ENCODE measurements around the gene RC3H2.
A peak's percentile ranks its signal among the peaks of the same experiment; 100 is the strongest.

The RC3H2 gene

DNA sequence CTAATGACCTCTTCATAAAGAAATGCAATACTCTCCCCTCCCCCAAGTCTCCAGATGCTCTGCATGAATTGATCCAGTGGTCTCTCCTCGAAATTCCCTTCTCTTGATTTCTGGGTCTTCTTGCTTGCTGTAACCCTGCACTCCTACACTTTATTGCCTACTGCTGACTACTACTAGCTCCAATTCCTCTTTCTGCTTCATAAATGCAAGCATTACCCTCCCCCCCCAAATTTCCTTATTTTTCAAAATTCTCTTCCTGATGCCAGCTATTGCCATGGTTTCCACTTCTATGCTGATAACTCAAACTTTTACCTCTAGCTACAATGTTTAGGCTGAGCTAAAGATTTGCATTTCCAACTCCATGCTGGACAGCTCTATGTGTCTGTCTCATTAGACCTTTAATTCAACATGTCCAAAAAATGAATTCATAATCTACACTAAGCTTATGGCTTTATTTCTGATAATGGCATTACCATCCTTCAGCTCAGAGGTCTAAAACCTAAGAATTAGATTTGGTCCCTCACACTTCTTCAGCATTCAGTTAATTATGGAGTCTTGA, 24.7 kb upstream of the RC3H2 start:
- no peak for TF ChIP-seq ZNF776 (tag by site-specific recombination; IDR thresholded peaks at IDR 0.05; ENCODE audit: borderline replicate concordance)
- no peak for TF ChIP-seq ZNF175 (tag by site-specific recombination; IDR thresholded peaks at IDR 0.05)
- TF ChIP-seq, protein P1, sequence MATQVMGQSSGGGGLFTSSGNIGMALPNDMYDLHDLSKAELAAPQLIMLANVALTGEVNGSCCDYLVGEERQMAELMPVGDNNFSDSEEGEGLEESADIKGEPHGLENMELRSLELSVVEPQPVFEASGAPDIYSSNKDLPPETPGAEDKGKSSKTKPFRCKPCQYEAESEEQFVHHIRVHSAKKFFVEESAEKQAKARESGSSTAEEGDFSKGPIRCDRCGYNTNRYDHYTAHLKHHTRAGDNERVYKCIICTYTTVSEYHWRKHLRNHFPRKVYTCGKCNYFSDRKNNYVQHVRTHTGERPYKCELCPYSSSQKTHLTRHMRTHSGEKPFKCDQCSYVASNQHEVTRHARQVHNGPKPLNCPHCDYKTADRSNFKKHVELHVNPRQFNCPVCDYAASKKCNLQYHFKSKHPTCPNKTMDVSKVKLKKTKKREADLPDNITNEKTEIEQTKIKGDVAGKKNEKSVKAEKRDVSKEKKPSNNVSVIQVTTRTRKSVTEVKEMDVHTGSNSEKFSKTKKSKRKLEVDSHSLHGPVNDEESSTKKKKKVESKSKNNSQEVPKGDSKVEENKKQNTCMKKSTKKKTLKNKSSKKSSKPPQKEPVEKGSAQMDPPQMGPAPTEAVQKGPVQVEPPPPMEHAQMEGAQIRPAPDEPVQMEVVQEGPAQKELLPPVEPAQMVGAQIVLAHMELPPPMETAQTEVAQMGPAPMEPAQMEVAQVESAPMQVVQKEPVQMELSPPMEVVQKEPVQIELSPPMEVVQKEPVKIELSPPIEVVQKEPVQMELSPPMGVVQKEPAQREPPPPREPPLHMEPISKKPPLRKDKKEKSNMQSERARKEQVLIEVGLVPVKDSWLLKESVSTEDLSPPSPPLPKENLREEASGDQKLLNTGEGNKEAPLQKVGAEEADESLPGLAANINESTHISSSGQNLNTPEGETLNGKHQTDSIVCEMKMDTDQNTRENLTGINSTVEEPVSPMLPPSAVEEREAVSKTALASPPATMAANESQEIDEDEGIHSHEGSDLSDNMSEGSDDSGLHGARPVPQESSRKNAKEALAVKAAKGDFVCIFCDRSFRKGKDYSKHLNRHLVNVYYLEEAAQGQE (tag by site-specific recombination; IDR thresholded peaks at IDR 0.05) = peak; percentile 70; the same call in 1 of the 2 replicates
- TF ChIP-seq KLF7 (tag by site-specific recombination; IDR thresholded peaks at IDR 0.05; ENCODE audit: borderline replicate concordance) = no peak
- Histone ChIP-seq H3K4me1 (ENCODE audit: control insufficient read depth, insufficient read depth, low read length) (no peaks in the 10 kb centered on the region; the same call in 1 of the 2 replicates), H3K9me3 (ENCODE audit: control insufficient read depth, insufficient read depth, low read depth, low read length) (no peaks in the 10 kb centered on the region), H3K36me3 (ENCODE audit: control insufficient read depth in 2 of 2, insufficient read depth in 1 of 2, low read length in 2 of 2) (peaks cover 0 to 6% of the 10 kb centered on the region in 2 experiments; a peak in 2 of 3 replicates), H3K4me3 (ENCODE audit: low read depth, low read length) (peak overlapping the region; percentile 84; the same call in 1 of the 2 replicates), H3K27ac (ENCODE audit: extremely low read depth, low read depth, low read length) (no peak overlapping the region)
- CTCF ChIA-PET = interaction anchor here (0.5 to 1.2 kb wide), 4 partner anchors 26 to 1661 kb away, joined by 3 to 7 read pairs (median 4); no protein-coding TSS in a partner anchor
- POLR2A ChIA-PET = interaction anchor here (1.7 to 4.1 kb wide), 3 partner anchors 11 to 25 kb away, joined by 7 to 126 read pairs (median 40); partner anchors contain the start of genes RABGAP1, RC3H2 and ZBTB6

GRCh38 chr9:122923947-122924346, 18.8 kb upstream of the RC3H2 start:
- Histone ChIP-seq H3K9me3 (ENCODE audit: control insufficient read depth, insufficient read depth, low read depth, low read length) (no peaks in the 10 kb centered on the region), H3K27ac (ENCODE audit: extremely low read depth, low read depth, low read length) (no peak overlapping the region), H3K4me3 (ENCODE audit: low read depth, low read length) (no peak overlapping the region), H3K36me3 (ENCODE audit: control insufficient read depth in 2 of 2, insufficient read depth in 1 of 2, low read length in 2 of 2) (peaks cover 0 to 15% of the 10 kb centered on the region in 2 experiments; a peak in 2 of 3 replicates), H3K4me1 (ENCODE audit: control insufficient read depth, insufficient read depth, low read length) (no peaks in the 10 kb centered on the region)
- ChIA-PET POLR2A (interaction anchor here (1.1 kb wide), 1 partner anchor 19 kb away, joined by 4 read pairs; the partner anchor contains the start of gene RC3H2), CTCF (interaction anchor here (0.6 kb wide), 2 partner anchors 66 to 459 kb away, joined by 3 to 4 read pairs; no protein-coding TSS in a partner anchor)
- TF ChIP-seq, protein P2, sequence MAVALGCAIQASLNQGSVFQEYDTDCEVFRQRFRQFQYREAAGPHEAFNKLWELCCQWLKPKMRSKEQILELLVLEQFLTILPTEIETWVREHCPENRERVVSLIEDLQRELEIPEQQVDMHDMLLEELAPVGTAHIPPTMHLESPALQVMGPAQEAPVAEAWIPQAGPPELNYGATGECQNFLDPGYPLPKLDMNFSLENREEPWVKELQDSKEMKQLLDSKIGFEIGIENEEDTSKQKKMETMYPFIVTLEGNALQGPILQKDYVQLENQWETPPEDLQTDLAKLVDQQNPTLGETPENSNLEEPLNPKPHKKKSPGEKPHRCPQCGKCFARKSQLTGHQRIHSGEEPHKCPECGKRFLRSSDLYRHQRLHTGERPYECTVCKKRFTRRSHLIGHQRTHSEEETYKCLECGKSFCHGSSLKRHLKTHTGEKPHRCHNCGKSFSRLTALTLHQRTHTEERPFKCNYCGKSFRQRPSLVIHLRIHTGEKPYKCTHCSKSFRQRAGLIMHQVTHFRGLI (tag by site-specific recombination; IDR thresholded peaks at IDR 0.05) = no peak
- TF ChIP-seq SCRT2 (tag by site-specific recombination; IDR thresholded peaks at IDR 0.05) = 0 out of 2 replicates have a peak, but pooled peaks have one; percentile 40
- TF ChIP-seq ZNF629 (tag by site-specific recombination; IDR thresholded peaks at IDR 0.05) = no peak
- no peak for TF ChIP-seq ZFP37 (tag by site-specific recombination; IDR thresholded peaks at IDR 0.05)

DNA sequence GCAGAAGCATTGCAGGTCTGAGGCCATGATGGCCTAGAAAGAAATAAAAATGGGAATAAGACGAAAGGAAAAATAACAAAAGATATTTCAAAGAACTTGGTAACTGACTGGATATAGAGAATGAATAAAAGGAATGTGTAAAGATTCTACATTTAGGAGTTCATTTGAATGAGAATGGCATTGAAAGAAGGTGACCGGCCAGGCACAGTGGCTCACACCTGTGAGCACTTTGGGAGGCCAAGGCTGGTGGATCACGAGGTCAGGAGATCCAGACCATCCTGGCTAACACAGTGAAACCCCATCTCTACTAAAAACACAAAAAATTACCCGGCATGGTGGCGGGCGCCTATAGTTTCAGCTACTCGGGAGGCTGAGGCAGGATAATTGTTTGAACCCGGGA, 17.6 kb upstream of the RC3H2 start:
- ChIA-PET POLR2A (no interaction called here), CTCF (no interaction called here)
- H3K9me3 ChIP-seq (ENCODE audit: control insufficient read depth, insufficient read depth, low read depth, low read length) = no peaks in the 10 kb centered on the region
- H3K27ac ChIP-seq (ENCODE audit: extremely low read depth, low read depth, low read length) = no peak overlapping the region
- H3K4me1 ChIP-seq (ENCODE audit: control insufficient read depth, insufficient read depth, low read length) = no peaks in the 10 kb centered on the region
- no peak overlapping the region for H3K4me3 ChIP-seq (ENCODE audit: low read depth, low read length)
- H3K36me3 ChIP-seq (ENCODE audit: control insufficient read depth in 2 of 2, insufficient read depth in 1 of 2, low read length in 2 of 2) = peaks cover 0 to 23% of the 10 kb centered on the region in 2 experiments; a peak in 2 of 3 replicates
- TF ChIP-seq ZNF148 (tag by site-specific recombination; IDR thresholded peaks at IDR 0.05; ENCODE audit: borderline replicate concordance) (no peak), ZNF76 (tag by site-specific recombination; IDR thresholded peaks at IDR 0.05; ENCODE audit: borderline replicate concordance, low read depth) (no peak), ZBTB20 (tag by site-specific recombination; IDR thresholded peaks at IDR 0.05) (no peak), ZNF654 (tag by site-specific recombination; IDR thresholded peaks at IDR 0.05; ENCODE audit: low read depth) (no peak)
